OCI-LY7 (cell line): ENCODE measurements around the gene DENND1A. TPM values are rescaled to one million over a fixed set of nuclear protein-coding genes. Genes with fewer than 3 reads are reported as not detected.
A peak's percentile ranks its signal among the peaks of the same experiment; 100 is the strongest.

ENCODE experiments used
- BruUV-seq: library from RNA; stranded (reverse); fragments of 400-500 nt; replicated peaks from 2 replicates; lab custom pipeline; 2021; lab: Mats Ljungman, UMichigan
- CTCF ChIA-PET: fragments of 300-600 bp; sonication (Branson Sonifier 250); formaldehyde crosslinking; loops from one replicate; lab custom pipeline; 2022; ENCODE audit warnings: antibody characterized with exemption; ENCODE audit not compliant: unreplicated experiment; lab: Charles Lee
- POLR2A ChIA-PET: fragments of 300-600 bp; sonication (Branson Sonifier 250); formaldehyde crosslinking; loops from one replicate; lab custom pipeline; 2022; ENCODE audit warnings: antibody characterized with exemption; lab: Charles Lee
- DNase-seq: peaks from one replicate; pipeline ENCODE4 v3.0.0-alpha.2; 2015; ENCODE audit warnings: low spot score
- H2AFZ ChIP-seq: fragments of 200-600 bp; sonication (generic), shearing (Covaris generic); 2 replicates; pipeline ENCODE4 v1.6.1; 2014; ENCODE audit warnings: mild to moderate bottlenecking, antibody characterized with exemption, low read length, moderate library complexity
- H3K27ac ChIP-seq: fragments of 200-600 bp; sonication (generic); 2 replicates; pipeline ENCODE4 v1.5.1; 2014; ENCODE audit warnings: mixed run types, low read depth, mild to moderate bottlenecking, moderate library complexity, low read length, inconsistent platforms; ENCODE audit not compliant: poor library complexity, severe bottlenecking
- H3K36me3 ChIP-seq: fragments of 200-600 bp; sonication (generic); 2 replicates; pipeline ENCODE4 v1.6.1; 2014; ENCODE audit warnings: mild to moderate bottlenecking, antibody characterized with exemption, low read length, moderate library complexity, mixed read lengths; ENCODE audit not compliant: insufficient read depth
- H3K4me1 ChIP-seq: fragments of 200-600 bp; sonication (generic); 2 replicates; pipeline ENCODE4 v1.5.1; 2014; ENCODE audit warnings: mild to moderate bottlenecking, low read length; ENCODE audit not compliant: insufficient read depth, poor library complexity, severe bottlenecking
- H3K4me2 ChIP-seq: fragments of 200-600 bp; sonication (generic); 2 replicates; pipeline ENCODE4 v1.6.1; 2014; ENCODE audit warnings: mild to moderate bottlenecking, low read length
- H3K4me3 ChIP-seq: fragments of 200-600 bp; sonication (generic); 2 replicates; pipeline ENCODE4 v1.5.1; 2014; ENCODE audit warnings: mild to moderate bottlenecking, low read depth, low read length; ENCODE audit not compliant: poor library complexity, severe bottlenecking
- H3K79me2 ChIP-seq: fragments of 200-600 bp; sonication (generic); 2 replicates; pipeline ENCODE4 v1.6.1; 2016; ENCODE audit warnings: low read depth, mild to moderate bottlenecking, low read length, moderate library complexity, mixed read lengths; ENCODE audit not compliant: insufficient read depth
- H3K9me2 ChIP-seq: fragments of 200-600 bp; sonication (generic); 2 replicates; pipeline ENCODE4 v1.6.1; 2016; ENCODE audit warnings: mild to moderate bottlenecking, low read length, mixed read lengths; ENCODE audit not compliant: insufficient read depth
- H3K9me3 ChIP-seq: fragments of 200-600 bp; sonication (generic); 2 replicates; pipeline ENCODE4 v1.6.1; 2014; ENCODE audit warnings: mild to moderate bottlenecking, mixed run types, low read length, mixed read lengths
- H4K20me1 ChIP-seq: fragments of 200-600 bp; sonication (generic); 2 replicates; pipeline ENCODE4 v1.6.1; 2014; ENCODE audit warnings: mild to moderate bottlenecking, antibody characterized with exemption, low read length, moderate library complexity, mixed read lengths; ENCODE audit not compliant: insufficient read depth
- EZH2phosphoT487 ChIP-seq: fragments of 200-600 bp; sonication (generic); IDR thresholded peaks from 2 replicates; pipeline ENCODE4 v1.6.1; 2018; ENCODE audit warnings: low read depth, borderline replicate concordance, mild to moderate bottlenecking, mixed run types, antibody characterized with exemption, low read length, moderate library complexity, mixed read lengths
- intact Hi-C: fragments of 100-400 bp; cut with micrococcal nuclease; formaldehyde crosslinking; loops from one replicate; pipeline ENCODE4 v1.10.0; 2022; ENCODE audit not compliant: unreplicated experiment
- total RNA-seq, 2 experiments: library from RNA; depleted of rRNA in 1 of 2; stranded (reverse); fragments of >200 nt in 1 of 2; shearing (Covaris generic) in 1 of 2; gene quantifications; 2 replicates each; pipeline ENCODE4 v1.2.3, GENCODE V29; 2014 to 2022
- TF ChIP-seq, protein P1 (sequence below): fragments of 200-600 bp; sonication (generic); conservative IDR thresholded peaks from 2 replicates; pipeline ENCODE4 v1.5.1; 2014; ENCODE audit warnings: mild to moderate bottlenecking, antibody characterized with exemption, low read length, moderate library complexity, mixed read lengths

The DENND1A gene
- total RNA-seq, 2 experiments from 2014 or later: 17.9 to 36.3 TPM

DNA sequence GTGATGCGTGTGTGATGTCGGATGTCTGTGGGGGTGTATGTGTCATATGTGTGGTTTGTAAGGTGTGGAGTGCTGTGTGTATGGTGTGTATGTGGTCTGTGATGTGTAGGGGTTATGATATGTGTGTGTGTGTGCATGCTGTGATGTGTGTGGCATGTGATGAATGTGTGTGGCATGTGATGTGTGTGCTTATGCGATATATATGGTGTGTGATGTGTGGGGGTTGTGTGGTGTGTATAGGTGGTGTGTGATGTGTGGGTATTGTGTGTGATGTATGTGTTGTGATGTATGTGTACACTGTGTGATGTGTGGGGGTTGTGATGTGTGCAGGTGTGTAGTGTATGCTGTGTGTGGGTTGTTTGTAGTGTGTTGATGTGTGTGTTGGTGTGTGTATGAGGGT, 583.1 kb downstream of the DENND1A start:
- TF ChIP-seq, protein P1, sequence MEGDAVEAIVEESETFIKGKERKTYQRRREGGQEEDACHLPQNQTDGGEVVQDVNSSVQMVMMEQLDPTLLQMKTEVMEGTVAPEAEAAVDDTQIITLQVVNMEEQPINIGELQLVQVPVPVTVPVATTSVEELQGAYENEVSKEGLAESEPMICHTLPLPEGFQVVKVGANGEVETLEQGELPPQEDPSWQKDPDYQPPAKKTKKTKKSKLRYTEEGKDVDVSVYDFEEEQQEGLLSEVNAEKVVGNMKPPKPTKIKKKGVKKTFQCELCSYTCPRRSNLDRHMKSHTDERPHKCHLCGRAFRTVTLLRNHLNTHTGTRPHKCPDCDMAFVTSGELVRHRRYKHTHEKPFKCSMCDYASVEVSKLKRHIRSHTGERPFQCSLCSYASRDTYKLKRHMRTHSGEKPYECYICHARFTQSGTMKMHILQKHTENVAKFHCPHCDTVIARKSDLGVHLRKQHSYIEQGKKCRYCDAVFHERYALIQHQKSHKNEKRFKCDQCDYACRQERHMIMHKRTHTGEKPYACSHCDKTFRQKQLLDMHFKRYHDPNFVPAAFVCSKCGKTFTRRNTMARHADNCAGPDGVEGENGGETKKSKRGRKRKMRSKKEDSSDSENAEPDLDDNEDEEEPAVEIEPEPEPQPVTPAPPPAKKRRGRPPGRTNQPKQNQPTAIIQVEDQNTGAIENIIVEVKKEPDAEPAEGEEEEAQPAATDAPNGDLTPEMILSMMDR: no peak
- no peak for TF ChIP-seq EZH2phosphoT487
- Histone ChIP-seq H3K79me2 (no peaks in the 10 kb centered on the region), H3K27ac (no peak overlapping the region), H3K4me2 (no peak overlapping the region), H3K4me3 (no peak overlapping the region), H3K36me3 (no peaks in the 10 kb centered on the region), H3K9me3 (no peaks in the 10 kb centered on the region; the same call in 1 of the 2 replicates), H3K4me1 (peaks cover 71% of the 10 kb centered on the region), H3K9me2 (no peaks in the 10 kb centered on the region), H4K20me1 (no peaks in the 10 kb centered on the region), H2AFZ (no peak overlapping the region)
- POLR2A ChIA-PET: no interaction called here
- DNase-seq: no peak
- CTCF ChIA-PET: no interaction called here
- no TSS peak for BruUV-seq
- intact Hi-C loops: loop anchor here (10.0 kb wide), 2 partner anchors 442 to 522 kb away; partner anchors contain the start of genes PDCL and RC3H2

DNA sequence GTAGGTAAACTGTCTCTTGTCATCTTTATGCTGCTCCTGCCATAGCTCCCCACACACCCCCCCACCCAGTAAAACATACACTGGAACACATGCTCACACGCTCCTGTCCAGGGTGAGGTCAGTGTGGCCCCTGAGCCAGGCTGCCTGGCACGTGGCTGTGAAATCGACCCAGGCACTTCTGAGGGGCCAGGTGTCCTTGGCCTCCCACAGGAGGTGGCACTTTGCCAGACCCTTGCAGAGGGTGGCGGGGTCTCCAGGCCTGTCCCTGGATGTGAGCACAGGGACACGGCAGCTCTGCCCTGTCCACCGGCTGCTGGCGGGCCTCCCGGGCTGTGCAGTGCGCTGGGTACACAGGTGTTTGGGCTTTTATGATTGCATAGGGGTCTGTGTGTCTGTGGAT, 583.9 kb downstream of the DENND1A start:
- TF ChIP-seq, protein P1: no peak
- no peak for TF ChIP-seq EZH2phosphoT487
- ChIA-PET POLR2A (interaction anchor here (0.6 to 1.6 kb wide), 3 partner anchors 10 to 274 kb away, joined by 3 to 5 read pairs (median 4); no protein-coding TSS in a partner anchor), CTCF (no interaction called here)
- Histone ChIP-seq H3K36me3 (no peaks in the 10 kb centered on the region), H2AFZ (peak overlapping the region; percentile 73), H3K9me2 (no peaks in the 10 kb centered on the region), H4K20me1 (no peaks in the 10 kb centered on the region), H3K9me3 (no peaks in the 10 kb centered on the region; the same call in 1 of the 2 replicates), H3K4me1 (peaks cover 79% of the 10 kb centered on the region), H3K27ac (peak overlapping the region; percentile 66), H3K4me3 (no peak overlapping the region), H3K79me2 (no peaks in the 10 kb centered on the region), H3K4me2 (peak overlapping the region; percentile 38)
- BruUV-seq: no TSS peak
- intact Hi-C loops: loop anchor here (10.0 kb wide), 2 partner anchors 441 to 521 kb away; partner anchors contain the start of genes PDCL and RC3H2
- no peak for DNase-seq

DNA sequence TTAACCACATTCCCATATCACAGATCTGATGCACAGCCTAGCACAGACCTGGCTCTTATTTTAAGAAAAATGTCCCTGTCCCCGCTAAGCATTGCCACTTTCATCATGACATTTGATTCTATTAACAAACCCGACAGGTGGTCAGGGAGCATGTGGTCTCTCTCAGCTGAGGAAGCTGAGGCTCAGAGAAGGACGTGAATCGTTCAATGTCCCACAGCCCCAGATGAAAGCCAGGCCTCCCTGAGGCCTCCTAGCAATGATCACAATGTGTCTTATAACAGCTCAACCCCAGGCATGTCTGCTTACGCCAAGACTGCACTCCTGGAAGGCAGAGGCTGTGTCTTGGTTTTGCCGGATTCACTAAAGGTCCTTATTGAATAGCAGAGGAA, 584.4 kb downstream of the DENND1A start:
- TF ChIP-seq, protein P1: no peak
- no peak for TF ChIP-seq EZH2phosphoT487
- no TSS peak for BruUV-seq
- CTCF ChIA-PET: no interaction called here
- Histone ChIP-seq H3K4me3 (no peak overlapping the region), H2AFZ (peak overlapping the region; percentile 73), H3K4me2 (peak overlapping the region; percentile 38), H3K4me1 (peaks cover 84% of the 10 kb centered on the region), H3K36me3 (no peaks in the 10 kb centered on the region), H3K79me2 (no peaks in the 10 kb centered on the region), H4K20me1 (no peaks in the 10 kb centered on the region), H3K9me3 (no peaks in the 10 kb centered on the region; the same call in 1 of the 2 replicates), H3K27ac (peak overlapping the region; percentile 66), H3K9me2 (no peaks in the 10 kb centered on the region)
- intact Hi-C loops: loop anchor here (10.0 kb wide), 2 partner anchors 441 to 521 kb away; partner anchors contain the start of genes PDCL and RC3H2
- DNase-seq: peak; percentile 51
- POLR2A ChIA-PET: interaction anchor here (0.6 to 1.6 kb wide), 5 partner anchors 10 to 274 kb away, joined by 3 to 5 read pairs (median 4); no protein-coding TSS in a partner anchor
